PC-9 (cell line): ENCODE measurements around the gene GNAO1.

ENCODE experiments used
- CTCF ChIP-seq: fragments of 200-600 bp; sonication (generic); conservative IDR thresholded peaks from 2 replicates; pipeline ENCODE4 v1.6.1; 2017; ENCODE audit warnings: mixed run types, antibody characterized with exemption, mild to moderate bottlenecking, moderate library complexity
- EZH2 ChIP-seq: fragments of 200-600 bp; sonication (generic); IDR thresholded peaks from 2 replicates; pipeline ENCODE4 v1.8.0; 2017; ENCODE audit warnings: antibody characterized with exemption, low read depth

GRCh38 chr16:56330476-56330875, 139.2 kb downstream of the GNAO1 start:
- no peak for TF ChIP-seq CTCF
- no peak for TF ChIP-seq EZH2
